ENCODE data around the gene SCRN2. TPM values are rescaled to one million over a fixed set of nuclear protein-coding genes. Genes with fewer than 3 reads are reported as not detected.
A peak's percentile ranks its signal among the peaks of the same experiment; 100 is the strongest.

SCRN2 gene
- total RNA-seq, 2 experiments from 2014 or later = 20.6 to 21.0 TPM

GRCh38 chr17:47850692-47851573, 9.9 kb upstream of the SCRN2 start, which contains the start of gene SP6:
Gene SP6 (minus strand): TSS chr17:47851163. CDS start chr17:47848429, 2,734 bp downstream.
- POLR2A ChIA-PET = interaction anchor here (1.0 kb wide), 1 partner anchor 45 kb away, joined by 3 read pairs; the partner anchor contains the start of gene SP2
- H3K4me3 Mint-ChIP-seq = peak within 1 kb of the TSS; percentile 3

GRCh38 chr17:47850373-47850691, 9.3 kb upstream of the SCRN2 start:
- Mint-ChIP-seq H3K9me3 (no peaks in the 10 kb centered on the region), H3K27me3 (peaks cover 74% of the 10 kb centered on the region), H3K4me1 (ENCODE audit: low read depth) (peaks cover 23% of the 10 kb centered on the region), H3K27ac (no peak overlapping the region), H3K4me3 (peak overlapping the region; percentile 3), H3K36me3 (no peaks in the 10 kb centered on the region)
- ChIA-PET POLR2A (interaction anchor here (1.0 kb wide), 1 partner anchor 45 kb away, joined by 3 read pairs; the partner anchor contains the start of gene SP2), CTCF (interaction anchor here (0.8 to 18.4 kb wide), 5 partner anchors 6 to 100 kb away, joined by 3 to 672 read pairs (median 3); partner anchors contain the start of genes SCRN2 and SP2)
- no peak for DNase-seq
- intact Hi-C loops (cut with micrococcal nuclease) = no loop called here

More at GRCh38 chr17:47850692-47851573, 9.9 kb upstream of the SCRN2 start, which contains the start of gene SP6:
- no peaks in the 10 kb centered on the region for H3K9me3 Mint-ChIP-seq
- peak; percentile 80 for DNase-seq
- H3K36me3 Mint-ChIP-seq = no peaks in the 10 kb centered on the region
- no peak within 1 kb of the TSS for H3K27ac Mint-ChIP-seq
- peaks cover 23% of the 10 kb centered on the region for H3K4me1 Mint-ChIP-seq (ENCODE audit: low read depth)
- intact Hi-C loops (cut with micrococcal nuclease) = no loop called here
- CTCF ChIA-PET = interaction anchor here (0.8 to 18.4 kb wide), 5 partner anchors 7 to 99 kb away, joined by 3 to 672 read pairs (median 3); partner anchors contain the start of genes SCRN2 and SP2
- peaks cover 71% of the 10 kb centered on the region for H3K27me3 Mint-ChIP-seq

- peaks cover 24% of the 10 kb centered on the region for H3K4me1 Mint-ChIP-seq (ENCODE audit: low read depth)
- intact Hi-C loops (cut with micrococcal nuclease) = loop anchor here (10.0 kb wide), 1 partner anchor 257 kb away; the partner anchor contains the start of genes CBX1 and SNX11
- no peaks in the 10 kb centered on the region for H3K36me3 Mint-ChIP-seq
- H3K27ac Mint-ChIP-seq = no peak overlapping the region
- H3K9me3 Mint-ChIP-seq = no peaks in the 10 kb centered on the region
- DNase-seq = no peak
- no peak overlapping the region for H3K4me3 Mint-ChIP-seq
- H3K27me3 Mint-ChIP-seq = peaks cover 67% of the 10 kb centered on the region
- CTCF ChIA-PET = interaction anchor here (1.2 to 18.4 kb wide), 9 partner anchors 5 to 101 kb away, joined by 3 to 672 read pairs (median 4); partner anchors contain the start of genes LRRC46, MRPL10, SP2 and SP6
- POLR2A ChIA-PET = no interaction called here
Observed at GRCh38 chr17:47848198-47848513, 7.1 kb upstream of the SCRN2 start.

- no peaks in the 10 kb centered on the region for H3K9me3 Mint-ChIP-seq
- peak; percentile 59 for DNase-seq
- H3K36me3 Mint-ChIP-seq = no peaks in the 10 kb centered on the region
- H3K4me1 Mint-ChIP-seq (ENCODE audit: low read depth) = peaks cover 28% of the 10 kb centered on the region
- intact Hi-C loops (cut with micrococcal nuclease) = loop anchor here (10.0 kb wide), 1 partner anchor 257 kb away; the partner anchor contains the start of genes CBX1 and SNX11
- CTCF ChIA-PET = interaction anchor here (0.6 to 18.4 kb wide), 13 partner anchors 6 to 131 kb away, joined by 3 to 672 read pairs (median 4); partner anchors contain the start of genes CDK5RAP3, LRRC46, MRPL10 and SP2
- no peak overlapping the region for H3K4me3 Mint-ChIP-seq
- H3K27me3 Mint-ChIP-seq = peaks cover 62% of the 10 kb centered on the region
- POLR2A ChIA-PET = interaction anchor here (1.3 to 1.5 kb wide), 2 partner anchors 16 to 48 kb away, joined by 3 to 8 read pairs; partner anchors contain the start of genes LRRC46, MRPL10 and SP2
- H3K27ac Mint-ChIP-seq = no peak overlapping the region
Observed at GRCh38 chr17:47847341-47848197, 6.5 kb upstream of the SCRN2 start.

- H3K9me3 Mint-ChIP-seq = no peaks in the 10 kb centered on the region
- H3K4me3 Mint-ChIP-seq = no peak overlapping the region
- peaks cover 55% of the 10 kb centered on the region for H3K27me3 Mint-ChIP-seq
- no peaks in the 10 kb centered on the region for H3K36me3 Mint-ChIP-seq
- POLR2A ChIA-PET = interaction anchor here (1.3 to 1.5 kb wide), 2 partner anchors 16 to 49 kb away, joined by 3 to 8 read pairs; partner anchors contain the start of genes LRRC46, MRPL10 and SP2
- DNase-seq = no peak
- H3K4me1 Mint-ChIP-seq (ENCODE audit: low read depth) = peaks cover 28% of the 10 kb centered on the region
- no peak overlapping the region for H3K27ac Mint-ChIP-seq
- intact Hi-C loops (cut with micrococcal nuclease) = loop anchor here (10.0 kb wide), 1 partner anchor 258 kb away; the partner anchor contains the start of genes CBX1 and SNX11
- CTCF ChIA-PET = interaction anchor here (0.6 to 18.4 kb wide), 12 partner anchors 7 to 131 kb away, joined by 3 to 672 read pairs (median 4); partner anchors contain the start of genes CDK5RAP3, LRRC46, MRPL10 and SP2
Observed at GRCh38 chr17:47846716-47847340, 5.8 kb upstream of the SCRN2 start.

GRCh38 chr17:47845716-47846075, 4.6 kb upstream of the SCRN2 start:
- Mint-ChIP-seq H3K27me3 (peaks cover 53% of the 10 kb centered on the region), H3K36me3 (no peaks in the 10 kb centered on the region), H3K27ac (no peak overlapping the region), H3K4me1 (ENCODE audit: low read depth) (peaks cover 33% of the 10 kb centered on the region), H3K9me3 (no peaks in the 10 kb centered on the region), H3K4me3 (no peak overlapping the region)
- intact Hi-C loops (cut with micrococcal nuclease) = loop anchor here (10.0 kb wide), 1 partner anchor 259 kb away; the partner anchor contains the start of genes CBX1 and SNX11
- CTCF ChIA-PET = interaction anchor here (0.8 to 18.4 kb wide), 5 partner anchors 8 to 43 kb away, joined by 3 to 672 read pairs (median 15); partner anchors contain the start of genes SP2 and SP6
- no peak for DNase-seq
- POLR2A ChIA-PET = no interaction called here

GRCh38 chr17:47844814-47845715, 4.0 kb upstream of the SCRN2 start:
- peaks cover 47% of the 10 kb centered on the region for H3K27me3 Mint-ChIP-seq
- H3K9me3 Mint-ChIP-seq = no peaks in the 10 kb centered on the region
- intact Hi-C loops (cut with micrococcal nuclease) = loop anchor here (5.0 to 10.0 kb wide), 2 partner anchors 177 to 260 kb away; partner anchors contain the start of genes CBX1 and SNX11
- H3K27ac Mint-ChIP-seq = no peak overlapping the region
- H3K4me1 Mint-ChIP-seq (ENCODE audit: low read depth) = peaks cover 34% of the 10 kb centered on the region
- H3K4me3 Mint-ChIP-seq = no peak overlapping the region
- POLR2A ChIA-PET = interaction anchor here (1.1 kb wide), 1 partner anchor 49 kb away, joined by 3 read pairs; no protein-coding TSS in a partner anchor
- CTCF ChIA-PET = interaction anchor here (0.6 to 18.4 kb wide), 5 partner anchors 9 to 43 kb away, joined by 3 to 672 read pairs (median 15); partner anchors contain the start of genes SP2 and SP6
- DNase-seq = no peak
- H3K36me3 Mint-ChIP-seq = no peaks in the 10 kb centered on the region

GRCh38 chr17:47844227-47844626, 3.2 kb upstream of the SCRN2 start:
- POLR2A ChIA-PET = interaction anchor here (1.1 kb wide), 1 partner anchor 50 kb away, joined by 3 read pairs; no protein-coding TSS in a partner anchor
- Mint-ChIP-seq H3K4me3 (no peak overlapping the region), H3K4me1 (ENCODE audit: low read depth) (peaks cover 37% of the 10 kb centered on the region), H3K27ac (no peak overlapping the region), H3K36me3 (no peaks in the 10 kb centered on the region), H3K9me3 (no peaks in the 10 kb centered on the region), H3K27me3 (peaks cover 39% of the 10 kb centered on the region)
- CTCF ChIA-PET = interaction anchor here (2.5 to 18.4 kb wide), 3 partner anchors 9 to 44 kb away, joined by 14 to 672 read pairs (median 99); partner anchors contain the start of genes SP2 and SP6
- no peak for DNase-seq
- intact Hi-C loops (cut with micrococcal nuclease) = loop anchor here (5.0 to 10.0 kb wide), 2 partner anchors 178 to 261 kb away; partner anchors contain the start of genes CBX1 and SNX11

- CTCF ChIA-PET = interaction anchor here (0.6 to 18.4 kb wide), 15 partner anchors 10 to 175 kb away, joined by 3 to 672 read pairs (median 6); partner anchors contain the start of genes CDK5RAP3, LRRC46, MRPL10 and OSBPL7
- DNase-seq = no peak
- H3K27ac Mint-ChIP-seq = no peak overlapping the region
- POLR2A ChIA-PET = interaction anchor here (1.4 kb wide), 1 partner anchor 52 kb away, joined by 10 read pairs; the partner anchor contains the start of gene SP2
- intact Hi-C loops (cut with micrococcal nuclease) = loop anchor here (2.0 to 10.0 kb wide), 4 partner anchors 97 to 261 kb away; partner anchors contain the start of genes CBX1, CDK5RAP3, PNPO and SNX11
- H3K4me1 Mint-ChIP-seq (ENCODE audit: low read depth) = peaks cover 37% of the 10 kb centered on the region
- no peak overlapping the region for H3K4me3 Mint-ChIP-seq
- H3K27me3 Mint-ChIP-seq = peaks cover 30% of the 10 kb centered on the region
- no peaks in the 10 kb centered on the region for H3K9me3 Mint-ChIP-seq
- no peaks in the 10 kb centered on the region for H3K36me3 Mint-ChIP-seq
Observed at GRCh38 chr17:47843391-47843730, 2.3 kb upstream of the SCRN2 start.

Measured in activated CD4-positive, alpha-beta memory T cell treated with anti-CD3 and anti-CD28 coated beads for 36 hours (primary cell).